Stimulated activated CD8-positive, alpha-beta memory T cell treated with anti-CD3 and anti-CD28 coated beads, Interleukin-15, amount 100 ng/mL, for 1 hour (primary cell): Measurements from ENCODE around the gene PRKCQ.
"Not testable (repeated sequence)": the region's sequence is repeated elsewhere in the genome, so short reads cannot be mapped to it uniquely, and the experiment has no call there.

Experiments
- DNase-seq: peaks from one replicate; pipeline ENCODE4 v3.0.0-alpha.2; 2020; ENCODE audit warnings: low read depth

PRKCQ gene

DNA sequence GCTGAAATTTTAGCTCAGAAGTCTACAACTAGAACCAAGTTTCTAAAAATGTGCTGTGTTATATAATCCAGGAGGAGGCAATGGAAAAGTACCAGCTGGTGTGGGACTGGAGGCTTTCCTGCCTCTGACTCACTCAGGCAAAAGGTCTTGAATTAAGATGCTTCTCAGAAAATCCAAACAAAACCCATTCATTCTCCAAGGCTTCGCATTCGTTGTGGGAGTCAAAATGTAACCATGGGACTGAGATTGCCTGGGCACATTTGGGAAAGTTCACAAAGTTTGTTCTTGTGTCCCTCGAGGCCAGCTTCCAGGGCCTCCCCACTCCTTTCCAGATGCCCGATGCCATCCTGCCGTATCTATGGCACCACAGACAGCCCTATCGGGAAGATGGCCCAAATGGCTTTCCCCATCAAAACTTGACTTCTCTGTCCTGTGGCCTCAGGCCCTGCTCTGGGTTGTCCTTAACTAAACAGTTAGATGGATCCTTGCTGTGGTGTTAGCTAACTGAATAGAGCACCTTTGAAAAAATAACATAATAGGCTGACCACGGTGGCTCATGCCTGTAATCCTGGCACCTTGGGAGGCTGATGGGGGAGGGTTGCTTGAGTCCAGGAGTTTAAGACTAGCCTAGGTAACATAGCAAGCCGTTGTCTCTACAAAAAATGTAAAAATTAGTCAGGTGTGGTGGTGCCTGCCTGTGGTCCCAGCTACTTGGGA, 196.8 kb downstream of the PRKCQ start:
- DNase-seq, result no peak

DNA sequence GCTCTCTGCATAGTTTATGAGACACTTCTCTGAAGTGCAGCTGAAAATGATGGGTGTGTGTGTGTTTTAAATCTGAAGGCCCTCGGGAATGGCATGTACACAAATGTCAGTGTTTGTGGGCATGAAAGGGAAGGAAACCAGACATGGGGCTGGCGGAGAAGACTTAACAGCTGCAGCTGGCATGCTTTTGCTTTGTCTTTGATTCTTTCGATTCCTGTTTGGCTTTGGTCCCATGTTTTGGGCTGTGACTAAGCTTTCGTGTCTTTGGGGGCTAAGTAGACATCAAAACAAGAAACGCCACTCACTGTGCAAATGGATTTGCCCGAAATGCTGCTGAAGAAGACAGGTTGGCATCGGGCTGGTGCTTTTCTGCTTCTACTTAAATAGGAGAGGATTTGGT, 198.0 kb downstream of the PRKCQ start:
- DNase-seq, result no peak

DNA sequence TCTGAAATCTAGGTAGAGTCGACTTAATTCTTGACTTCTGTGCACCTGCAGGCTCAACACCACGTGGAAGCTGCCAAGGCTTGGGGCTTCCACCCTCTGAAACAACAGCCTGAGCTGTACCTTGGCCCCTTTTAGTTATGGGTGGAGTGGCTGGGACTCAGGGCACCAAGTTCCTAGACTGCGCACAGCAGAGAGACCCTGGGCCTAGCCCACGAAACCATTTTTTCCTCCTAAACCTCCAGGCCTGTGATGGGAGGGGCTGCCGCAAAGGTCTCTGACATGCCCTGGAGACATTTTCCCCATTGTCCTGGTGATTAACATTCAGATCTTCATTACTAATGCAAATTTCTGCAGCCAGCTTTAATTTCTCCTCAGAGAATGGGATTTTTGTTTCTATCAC, 199.6 kb downstream of the PRKCQ start:
- not testable (repeated sequence) for DNase-seq

DNA sequence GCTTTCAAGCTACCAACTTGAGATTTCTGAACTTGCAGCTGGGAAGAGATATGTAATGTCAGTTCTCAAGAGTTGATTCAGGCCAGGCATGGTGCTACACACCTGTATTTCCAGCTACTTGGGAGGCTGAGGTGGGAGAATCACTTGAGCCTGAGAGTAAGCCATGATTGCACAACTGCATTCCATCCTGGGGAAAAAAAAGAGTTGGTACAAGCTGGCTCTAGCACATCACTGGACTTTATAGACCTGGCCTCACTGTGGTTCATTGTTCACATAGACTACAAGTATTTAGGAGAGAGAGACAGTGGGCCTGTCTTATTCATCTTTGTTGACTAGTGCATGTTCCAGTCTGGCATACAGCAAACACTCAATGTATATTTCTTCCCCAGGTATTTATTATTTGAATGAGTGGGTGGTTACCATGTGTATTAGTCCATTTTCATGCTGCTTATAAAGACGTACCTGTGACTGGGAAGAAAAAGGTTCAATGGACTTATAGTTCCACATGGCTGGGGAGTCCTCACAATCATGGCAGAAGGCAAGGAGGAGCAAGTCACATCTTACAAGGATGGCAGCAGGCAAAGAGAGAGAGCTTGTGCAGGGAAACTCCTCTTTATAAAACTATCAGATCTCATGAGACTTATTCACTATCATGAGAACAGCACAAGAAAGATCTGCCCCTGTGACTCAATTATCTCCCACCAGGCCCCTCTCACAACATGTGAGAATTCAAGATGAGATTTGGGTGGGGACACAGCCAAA, 200.9 kb downstream of the PRKCQ start:
- DNase-seq, result no peak
